ES-I3 (cell line): ENCODE data around the gene ATXN3L.

Experiments used
- H3K36me3 ChIP-seq: 2 replicates; pipeline ENCODE4 v1.6.1; 2013; ENCODE audit warnings: mild to moderate bottlenecking, low read length, control low read depth, moderate library complexity; ENCODE audit not compliant: insufficient read depth
- H3K4me1 ChIP-seq: 2 replicates; pipeline ENCODE4 v1.6.1; 2013; ENCODE audit warnings: mild to moderate bottlenecking, control low read depth, low read length; ENCODE audit not compliant: insufficient read depth
- H3K9ac ChIP-seq: 2 replicates; pipeline ENCODE4 v1.6.1; 2013; ENCODE audit warnings: low read depth, mild to moderate bottlenecking, low read length, moderate library complexity
- H3K9me3 ChIP-seq: 2 replicates; pipeline ENCODE4 v1.6.1; 2013; ENCODE audit warnings: mild to moderate bottlenecking, low read length, moderate library complexity; ENCODE audit not compliant: control insufficient read depth, insufficient read depth

ATXN3L gene

DNA sequence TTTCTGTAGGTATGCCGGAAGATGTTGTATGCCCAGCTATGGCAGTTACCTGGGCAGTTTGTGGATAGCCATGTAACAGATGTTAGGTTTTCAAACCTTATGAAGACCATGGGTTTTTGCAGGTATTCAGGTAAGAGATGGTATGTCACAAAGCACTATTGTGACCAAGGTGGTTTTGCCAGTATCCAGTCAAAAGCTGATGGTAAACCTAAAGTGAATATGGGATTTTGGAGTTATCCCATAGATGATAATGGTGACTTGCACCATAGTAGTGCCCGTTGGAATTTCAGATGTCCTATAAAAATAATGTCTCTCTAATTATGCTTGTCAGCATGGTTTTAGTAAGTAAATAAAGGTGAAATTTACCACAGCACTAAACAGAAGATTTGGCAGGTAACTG is at the start of gene ATXN3L:
ATXN3L (minus strand) TSS at position 101 of the 400 bp plus-strand sequence. CDS start 119 bp downstream, outside the sequence.
- Histone ChIP-seq H3K9me3 (no peaks in the 10 kb centered on the region), H3K9ac (no peak within 1 kb of the TSS), H3K36me3 (no peaks in the 10 kb centered on the region), H3K4me1 (no peaks in the 10 kb centered on the region)

DNA sequence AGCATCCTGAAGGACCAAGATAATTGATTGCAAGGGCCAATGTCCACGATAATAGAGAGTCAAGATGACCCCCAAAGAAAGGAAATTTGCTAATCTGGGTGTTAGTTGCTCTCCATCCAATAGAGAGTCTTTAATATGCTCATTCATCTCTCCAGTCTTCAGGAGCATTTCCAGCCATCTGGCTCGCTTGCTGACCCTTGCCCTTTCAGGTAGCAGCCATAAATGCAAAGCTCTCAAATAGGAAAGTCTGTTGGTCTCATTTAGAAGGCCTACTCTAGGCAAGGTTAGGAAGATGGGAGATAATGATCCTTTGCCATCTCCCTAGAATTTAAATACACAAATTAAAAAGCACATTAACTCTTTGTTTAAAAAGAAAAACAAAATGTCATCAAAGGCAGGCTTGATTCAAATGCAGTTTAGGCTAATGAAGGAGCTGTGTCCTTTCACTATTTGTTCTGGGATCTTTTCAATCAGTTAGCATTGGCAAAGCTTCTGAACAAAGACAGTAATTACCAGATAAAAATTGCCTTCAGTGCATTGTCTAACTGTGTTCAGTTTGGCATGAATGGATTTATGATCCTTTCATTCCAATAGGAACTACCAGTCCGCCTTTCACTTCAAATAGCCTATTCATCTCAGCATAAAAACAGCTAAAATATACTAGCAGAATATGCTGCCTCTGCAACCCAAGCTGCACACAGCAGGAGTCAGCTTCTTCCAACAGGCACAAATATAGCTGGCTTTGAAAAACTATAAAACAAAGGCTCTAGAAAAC is 49.6 kb upstream of the ATXN3L start:
- Histone ChIP-seq H3K9ac (no peak overlapping the region), H3K4me1 (peaks cover 23% of the 10 kb centered on the region)

DNA sequence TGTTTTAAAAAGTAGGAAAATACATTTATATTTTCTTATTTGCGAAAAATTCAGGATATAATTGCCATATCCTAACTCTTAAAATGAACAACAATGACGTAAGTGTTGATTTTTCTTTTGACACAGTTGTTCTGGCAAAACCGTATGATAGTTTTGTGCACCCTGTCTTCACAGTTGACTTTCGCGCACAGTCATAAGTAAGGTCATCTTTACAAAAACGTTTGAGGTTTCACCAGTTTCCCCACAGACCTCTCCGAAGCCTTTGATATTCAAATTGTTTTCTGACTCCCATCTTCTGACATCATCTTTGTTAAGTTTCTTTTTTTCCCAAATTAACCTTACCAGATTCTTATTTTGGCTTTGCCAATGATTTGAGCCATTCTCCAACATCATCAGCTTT is 48.1 kb upstream of the ATXN3L start:
- H3K4me1 ChIP-seq: peaks cover 23% of the 10 kb centered on the region
- no peaks in the 10 kb centered on the region for H3K9me3 ChIP-seq
- H3K36me3 ChIP-seq: no peaks in the 10 kb centered on the region
- no peak overlapping the region for H3K9ac ChIP-seq

More for the DNA sequence above, 49.6 kb upstream of the ATXN3L start:
- no peaks in the 10 kb centered on the region for H3K36me3 ChIP-seq
- H3K9me3 ChIP-seq: no peaks in the 10 kb centered on the region

DNA sequence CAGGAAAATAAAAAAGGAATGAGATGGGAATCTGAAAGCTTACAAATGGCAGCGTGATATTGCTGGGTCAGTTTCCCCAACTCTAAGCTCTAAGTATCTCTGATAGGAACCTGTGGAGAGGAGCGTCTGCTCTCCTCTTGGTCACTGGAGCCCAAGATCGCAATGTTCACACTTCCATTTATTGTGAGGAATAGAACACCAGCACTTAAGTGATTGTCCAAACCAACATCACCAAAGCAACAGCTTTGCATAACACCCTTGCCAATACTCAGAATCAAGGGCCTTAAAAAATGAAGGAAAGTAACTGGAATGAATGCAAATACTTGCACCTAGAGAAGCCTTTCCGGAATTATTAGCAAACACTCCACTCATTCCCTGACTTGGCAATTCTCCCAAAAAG is 46.8 kb upstream of the ATXN3L start:
- no peak overlapping the region for H3K9ac ChIP-seq
- no peaks in the 10 kb centered on the region for H3K36me3 ChIP-seq
- H3K4me1 ChIP-seq: peaks cover 23% of the 10 kb centered on the region
- H3K9me3 ChIP-seq: no peaks in the 10 kb centered on the region

DNA sequence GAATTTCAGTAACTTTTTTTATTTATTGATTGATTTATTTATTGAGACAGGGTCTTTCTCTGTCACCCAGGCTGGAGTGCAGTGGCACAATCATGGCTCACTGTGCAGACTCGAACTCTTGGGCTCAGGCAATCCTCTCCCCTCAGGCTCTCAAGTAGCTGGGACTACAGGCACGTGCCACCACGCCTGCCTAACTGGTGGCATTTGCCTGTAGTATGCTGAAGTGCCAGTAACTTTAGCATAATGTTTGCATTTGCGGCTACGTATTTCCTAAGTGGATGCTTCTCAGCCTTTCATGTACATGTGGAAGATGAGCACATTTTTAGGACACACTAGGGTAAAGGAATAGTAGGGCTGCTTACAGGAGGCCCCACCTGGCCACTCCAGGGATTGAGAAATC is 45.3 kb upstream of the ATXN3L start:
- Histone ChIP-seq H3K9ac (no peak overlapping the region), H3K36me3 (no peaks in the 10 kb centered on the region), H3K4me1 (peaks cover 23% of the 10 kb centered on the region), H3K9me3 (no peaks in the 10 kb centered on the region)

DNA sequence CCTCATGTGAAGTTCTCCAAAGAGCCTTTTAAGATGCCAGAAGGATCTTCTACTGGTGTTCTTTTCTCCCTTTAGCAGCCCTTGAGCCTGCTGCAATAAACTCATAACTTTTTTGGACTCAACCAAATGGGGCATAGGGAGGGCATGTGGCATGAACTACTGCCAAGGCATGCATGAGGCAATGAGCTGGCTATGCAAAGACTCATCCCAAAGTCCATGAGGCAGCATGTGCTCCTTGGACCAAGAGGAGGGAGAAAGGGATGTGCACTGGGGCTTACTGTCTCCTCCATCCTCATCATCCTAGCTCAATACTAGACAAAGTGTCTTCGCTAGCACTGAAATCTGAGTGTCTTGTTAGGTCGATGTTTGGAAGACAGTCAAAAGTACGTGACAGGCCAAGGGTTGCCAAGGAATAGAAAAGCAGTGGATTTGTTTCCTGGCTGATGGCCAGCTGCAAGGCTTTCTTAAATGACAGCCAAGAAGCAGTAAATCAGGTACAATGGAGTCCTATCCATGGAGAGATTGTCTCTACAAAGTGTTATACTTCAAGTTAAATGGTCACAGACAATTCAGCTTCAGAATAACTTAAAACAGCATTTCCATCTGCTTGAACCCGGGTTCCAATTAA is 44.5 kb upstream of the ATXN3L start:
- no peaks in the 10 kb centered on the region for H3K36me3 ChIP-seq
- H3K9ac ChIP-seq: no peak overlapping the region
- peaks cover 16% of the 10 kb centered on the region for H3K4me1 ChIP-seq
- H3K9me3 ChIP-seq: no peaks in the 10 kb centered on the region

DNA sequence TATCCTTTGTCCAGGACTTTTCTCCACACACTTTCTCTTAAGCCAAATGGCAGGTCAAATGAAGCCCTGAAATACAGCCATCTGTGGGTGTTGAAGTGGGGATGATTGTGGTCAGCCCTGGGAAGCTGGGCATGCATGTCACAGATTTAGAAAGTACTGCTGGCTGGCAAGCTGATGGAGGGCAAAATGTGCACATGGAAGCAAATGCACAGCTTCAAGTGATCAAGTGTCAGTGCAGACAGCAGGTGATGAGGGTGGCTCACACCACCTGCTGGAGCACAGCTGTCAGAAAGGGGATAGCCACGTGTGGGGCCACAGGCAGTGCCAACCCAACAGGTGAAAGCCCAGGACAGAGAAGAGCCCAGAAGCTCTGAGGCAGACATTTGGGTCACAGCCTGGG is 40.3 kb upstream of the ATXN3L start:
- Histone ChIP-seq H3K9ac (no peak overlapping the region), H3K4me1 (peaks cover 7% of the 10 kb centered on the region), H3K36me3 (no peaks in the 10 kb centered on the region), H3K9me3 (no peaks in the 10 kb centered on the region)

DNA sequence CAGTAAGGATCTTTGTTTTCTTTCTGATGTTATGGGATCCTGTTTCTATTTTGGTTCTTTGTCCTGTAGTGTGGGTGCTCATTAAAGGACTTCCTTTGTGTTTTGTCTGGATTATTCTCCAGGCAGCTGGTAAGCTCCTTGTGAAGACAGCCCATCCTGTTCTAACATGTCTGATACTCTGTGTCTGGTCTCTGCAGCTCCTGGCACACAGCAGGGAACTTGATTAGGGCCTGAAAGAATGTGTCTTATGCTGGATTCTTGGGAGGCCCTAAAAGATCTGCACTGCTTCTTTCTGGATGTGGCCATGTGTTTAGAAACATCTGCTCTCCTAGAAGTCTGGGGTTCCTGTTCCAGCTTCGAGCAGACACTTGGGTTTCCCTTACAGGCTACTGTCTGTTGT is 38.1 kb upstream of the ATXN3L start:
- H3K36me3 ChIP-seq: no peaks in the 10 kb centered on the region
- peaks cover 7% of the 10 kb centered on the region for H3K4me1 ChIP-seq
- no peak overlapping the region for H3K9ac ChIP-seq
- H3K9me3 ChIP-seq: no peaks in the 10 kb centered on the region

DNA sequence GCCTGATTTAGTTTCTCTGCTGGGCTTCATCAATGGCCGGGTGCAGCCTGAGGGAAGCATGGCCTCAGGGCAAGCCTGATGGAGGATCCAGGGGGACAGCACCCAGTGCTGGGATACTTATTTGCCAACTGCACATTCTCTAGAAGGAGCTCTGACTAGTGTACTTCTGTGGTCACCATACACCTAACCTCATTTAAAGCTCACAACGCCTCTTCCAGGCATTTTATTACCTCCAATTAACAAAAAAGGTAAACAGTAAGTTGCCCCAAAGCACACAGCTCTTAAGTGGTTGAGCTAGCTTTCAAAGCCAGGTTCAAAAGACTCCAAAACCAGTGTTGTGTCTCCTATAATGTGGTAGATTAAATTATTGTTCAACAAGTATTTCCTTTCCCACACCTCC is 26.8 kb upstream of the ATXN3L start:
- no peaks in the 10 kb centered on the region for H3K36me3 ChIP-seq
- no peaks in the 10 kb centered on the region for H3K9me3 ChIP-seq
- H3K9ac ChIP-seq: no peak overlapping the region
- no peaks in the 10 kb centered on the region for H3K4me1 ChIP-seq

DNA sequence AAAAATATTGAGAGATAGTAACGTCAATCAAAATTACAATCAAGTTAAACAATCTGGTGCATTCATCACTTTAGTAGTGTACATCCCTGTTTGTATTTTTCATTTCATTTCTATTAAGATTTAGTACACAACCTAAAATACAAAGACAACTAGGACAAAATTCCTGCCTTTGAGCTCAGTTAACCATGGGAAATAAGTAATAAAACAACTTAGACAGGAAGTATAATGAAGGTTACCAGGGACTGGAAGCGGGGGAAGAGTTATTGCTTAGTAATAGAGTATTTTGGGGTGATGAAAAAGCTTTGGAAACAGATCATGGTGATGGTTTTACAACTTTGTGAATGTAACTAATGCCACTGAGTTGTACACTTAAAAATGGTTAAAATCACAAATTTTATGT is 25.6 kb upstream of the ATXN3L start:
- H3K4me1 ChIP-seq: peaks cover 3% of the 10 kb centered on the region
- no peaks in the 10 kb centered on the region for H3K36me3 ChIP-seq
- H3K9ac ChIP-seq: no peak overlapping the region
- H3K9me3 ChIP-seq: no peaks in the 10 kb centered on the region

DNA sequence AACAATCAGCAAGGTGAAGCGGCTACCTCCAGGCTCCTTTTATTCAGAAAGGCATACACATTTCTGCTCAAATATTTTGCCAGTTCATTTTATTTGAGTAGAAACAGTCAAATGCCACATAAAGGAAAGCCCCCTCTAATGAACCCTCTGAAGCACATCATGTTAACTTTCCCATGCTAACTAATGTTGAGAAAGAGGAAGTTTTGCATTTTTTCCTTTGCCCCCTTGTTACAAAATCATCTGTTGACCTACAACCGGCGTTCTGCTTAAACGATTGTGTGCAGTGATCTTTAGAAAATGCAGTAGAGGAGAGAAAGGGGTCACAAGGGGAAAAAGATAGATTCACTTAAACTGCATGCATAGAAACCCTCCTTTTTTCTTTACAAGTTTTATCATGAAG is 25.2 kb upstream of the ATXN3L start:
- Histone ChIP-seq H3K9me3 (no peaks in the 10 kb centered on the region), H3K36me3 (no peaks in the 10 kb centered on the region), H3K4me1 (peaks cover 7% of the 10 kb centered on the region), H3K9ac (no peak overlapping the region)

DNA sequence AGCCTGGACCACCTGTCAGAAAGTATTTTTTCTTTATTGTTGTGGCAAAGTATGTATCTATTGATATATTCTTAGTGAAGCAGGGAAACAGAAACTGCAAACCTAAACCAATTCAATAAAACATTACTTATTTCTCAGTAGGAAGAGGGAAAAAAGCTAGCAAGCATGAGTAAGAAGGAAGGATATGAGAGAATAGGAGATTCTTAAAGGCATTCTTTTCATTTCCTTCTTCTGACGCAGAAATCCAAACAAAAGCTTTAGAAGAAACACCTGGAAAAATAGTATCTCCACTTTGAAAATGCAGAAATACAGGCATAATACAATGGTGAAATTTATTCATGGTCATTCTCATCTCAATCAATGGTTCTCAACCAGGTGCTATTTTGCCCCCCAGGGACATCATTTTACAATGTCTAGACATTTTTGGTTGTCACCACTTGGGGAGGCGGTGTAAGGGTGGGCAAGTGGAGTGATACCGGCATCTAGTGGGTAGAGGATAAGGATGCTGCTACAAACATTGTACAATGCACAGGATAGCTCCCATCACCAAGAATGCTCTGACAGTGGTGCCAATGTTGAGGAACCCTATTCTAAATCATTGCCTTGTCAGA is 21.7 kb upstream of the ATXN3L start:
- Histone ChIP-seq H3K9me3 (no peaks in the 10 kb centered on the region), H3K9ac (no peak overlapping the region), H3K36me3 (no peaks in the 10 kb centered on the region), H3K4me1 (peaks cover 8% of the 10 kb centered on the region)

DNA sequence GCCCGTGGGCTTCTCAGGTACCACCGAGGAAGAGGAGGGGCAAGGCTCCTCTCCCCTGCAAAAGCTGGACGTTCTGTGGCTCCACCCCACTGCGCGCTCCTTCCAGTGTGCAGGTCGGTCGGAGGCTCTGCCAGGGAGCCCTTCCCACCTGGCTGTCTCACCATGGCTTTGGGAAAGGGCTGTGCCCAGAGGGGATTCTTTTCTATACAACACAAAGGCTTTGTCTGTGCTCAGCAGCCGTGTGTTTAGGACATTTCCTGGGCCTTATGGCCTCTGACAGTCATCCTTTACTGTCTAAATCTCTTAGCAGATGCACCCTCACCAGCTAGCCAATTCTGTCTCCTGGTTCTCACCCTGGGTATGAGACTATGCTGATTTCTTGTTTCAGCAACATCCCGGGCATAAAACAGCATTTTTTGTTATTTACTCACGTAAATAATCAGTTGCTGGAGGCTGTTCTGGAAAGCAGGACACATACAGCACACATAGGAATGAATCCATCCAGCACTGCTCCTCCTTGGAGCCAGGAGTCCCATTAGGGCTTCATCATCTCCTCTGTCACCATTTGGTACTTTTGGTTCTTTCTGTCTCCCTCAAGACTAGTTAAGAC is 20.4 kb upstream of the ATXN3L start:
- no peaks in the 10 kb centered on the region for H3K9me3 ChIP-seq
- no peaks in the 10 kb centered on the region for H3K36me3 ChIP-seq
- H3K9ac ChIP-seq: no peak overlapping the region
- H3K4me1 ChIP-seq: peaks cover 8% of the 10 kb centered on the region

DNA sequence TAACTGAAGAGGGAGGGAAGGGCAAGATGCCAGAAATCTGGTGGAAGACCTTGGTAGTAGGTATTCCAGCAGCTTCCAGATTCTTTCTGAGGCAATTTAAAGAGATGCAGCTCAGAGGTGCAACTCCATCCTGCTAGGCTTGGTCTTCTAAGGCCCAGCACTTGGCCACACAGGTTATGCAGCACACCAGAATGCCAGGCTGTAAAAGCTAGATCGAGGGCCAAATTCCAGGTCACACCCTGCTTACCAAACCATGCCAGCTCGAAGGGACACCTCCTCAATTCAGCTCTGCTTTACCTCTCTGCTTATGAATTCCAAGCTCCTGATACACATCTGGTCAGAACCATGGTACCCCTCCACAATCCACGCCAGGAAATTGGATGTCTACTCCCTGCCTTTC is 19.8 kb upstream of the ATXN3L start:
- H3K36me3 ChIP-seq: no peaks in the 10 kb centered on the region
- H3K9ac ChIP-seq: no peak overlapping the region
- H3K4me1 ChIP-seq: peaks cover 8% of the 10 kb centered on the region
- no peaks in the 10 kb centered on the region; the same call in 1 of the 2 replicates for H3K9me3 ChIP-seq
